ENCODE measurements around the gene METTL9. TPM values are rescaled to one million over a fixed set of nuclear protein-coding genes. Genes with fewer than 3 reads are reported as not detected.
A peak's percentile ranks its signal among the peaks of the same experiment; 100 is the strongest.

Gene METTL9
- total and polyA plus RNA-seq, 2 of the 13 experiments (the other 11 are each of a cell fraction or from before 2014, with no cell fraction given) = 123 to 204 TPM

- no peak for TF ChIP-seq ZNF597 (CRISPR knock-in tag; IDR thresholded peaks at IDR 0.05)
- 0 out of 2 replicates have a peak, but pooled peaks have one; percentile 18 for TF ChIP-seq ELF1 (CRISPR knock-in tag; IDR thresholded peaks at IDR 0.05)
- peak; percentile 45 for TF ChIP-seq ZNF614 (CRISPR knock-in tag; IDR thresholded peaks at IDR 0.05; ENCODE audit: borderline replicate concordance)
- no peak; the same call in 1 of the 2 replicates for TF ChIP-seq SNAPC2 (CRISPR knock-in tag; IDR thresholded peaks at IDR 0.05)
- no peak for TF ChIP-seq ZNF770 (CRISPR knock-in tag; IDR thresholded peaks at IDR 0.05)
- no peak for TF ChIP-seq PATZ1 (CRISPR knock-in tag; IDR thresholded peaks at IDR 0.05)
- no peak for TF ChIP-seq NFYC (CRISPR knock-in tag; IDR thresholded peaks at IDR 0.05)
- no peak; the same call in 1 of the 2 replicates for TF ChIP-seq HBP1 (CRISPR knock-in tag; IDR thresholded peaks at IDR 0.05; ENCODE audit: low read depth)
- TF ChIP-seq ETS1 (CRISPR knock-in tag; IDR thresholded peaks at IDR 0.05) = no peak
- TF ChIP-seq ZNF570 (CRISPR knock-in tag; IDR thresholded peaks at IDR 0.05; ENCODE audit: borderline replicate concordance) = 0 out of 2 replicates have a peak, but pooled peaks have one; percentile 50
- TF ChIP-seq POLR2A (IDR thresholded peaks at IDR 0.05; ENCODE audit: insufficient read depth in 1 of 2, low read depth in 2 of 2, low read length in 2 of 2) = no peak
- no peak for TF ChIP-seq FUBP1 (CRISPR knock-in tag; IDR thresholded peaks at IDR 0.05; ENCODE audit: borderline replicate concordance)
- TF ChIP-seq SETDB1 (CRISPR knock-in tag; IDR thresholded peaks at IDR 0.05; ENCODE audit: borderline replicate concordance) = no peak
- no peak for TF ChIP-seq BRCA1 (CRISPR knock-in tag; IDR thresholded peaks at IDR 0.05)
- no peak; the same call in 1 of the 2 replicates for TF ChIP-seq ETV6 (CRISPR knock-in tag; conservative IDR thresholded peaks at IDR 0.05)
- TF ChIP-seq MED8 (CRISPR knock-in tag; IDR thresholded peaks at IDR 0.05; ENCODE audit: insufficient replicate concordance) = peak; percentile 14
- no peak for TF ChIP-seq KDM1A (CRISPR knock-in tag; IDR thresholded peaks at IDR 0.05)
- no peak for TF ChIP-seq SIX1 (CRISPR knock-in tag; IDR thresholded peaks at IDR 0.05; ENCODE audit: borderline replicate concordance)
- no peak for TF ChIP-seq ZSCAN22 (CRISPR knock-in tag; IDR thresholded peaks at IDR 0.05)
These were observed 825 bp downstream of the METTL9 start (continued) for GRCh38 chr16:21600031-21600773.

All from HepG2 (cell line).